GM08714 (cell line): ENCODE results near the gene EEF2K.

Experiments
- H3K4me3 ChIP-seq: fragments of 200-500 bp; sonication (Bioruptor generic); 2 replicates; pipeline ENCODE4 v1.5.1; 2014; ENCODE audit warnings: mild to moderate bottlenecking, low read length, inconsistent platforms
- ZNF274 ChIP-seq: IDR thresholded peaks from 2 replicates; pipeline ENCODE4 v1.6.1; 2012; ENCODE audit warnings: mild to moderate bottlenecking, low read depth, low read length

Gene EEF2K

GRCh38 chr16:22324787-22325597 lies 118.9 kb downstream of the EEF2K start:
- TF ChIP-seq ZNF274 = no peak
- no peak overlapping the region for H3K4me3 ChIP-seq

- no peak for TF ChIP-seq ZNF274
- H3K4me3 ChIP-seq = no peak overlapping the region
Observed at GRCh38 chr16:22325598-22326368, 119.7 kb downstream of the EEF2K start.

- TF ChIP-seq ZNF274 = no peak
- H3K4me3 ChIP-seq = no peak overlapping the region
Observed at GRCh38 chr16:22326369-22326652, 120.2 kb downstream of the EEF2K start.

- TF ChIP-seq ZNF274 = no peak
- no peak overlapping the region for H3K4me3 ChIP-seq
Observed at GRCh38 chr16:22326771-22327445, 120.8 kb downstream of the EEF2K start.

- no peak overlapping the region for H3K4me3 ChIP-seq
- TF ChIP-seq ZNF274 = no peak
Observed at GRCh38 chr16:22327446-22327775, 121.3 kb downstream of the EEF2K start.

GRCh38 chr16:22328081-22328725 lies 122.1 kb downstream of the EEF2K start:
- no peak overlapping the region for H3K4me3 ChIP-seq
- no peak for TF ChIP-seq ZNF274

- H3K4me3 ChIP-seq = no peak overlapping the region
- TF ChIP-seq ZNF274 = no peak
Observed at GRCh38 chr16:22329199-22329695, 123.2 kb downstream of the EEF2K start.

- no peak overlapping the region for H3K4me3 ChIP-seq
- no peak for TF ChIP-seq ZNF274
Observed at GRCh38 chr16:22330326-22330725, 124.2 kb downstream of the EEF2K start.

GRCh38 chr16:22333457-22333994 lies 127.4 kb downstream of the EEF2K start:
- TF ChIP-seq ZNF274 = no peak
- no peak overlapping the region for H3K4me3 ChIP-seq

- no peak overlapping the region for H3K4me3 ChIP-seq
- TF ChIP-seq ZNF274 = no peak
Observed at GRCh38 chr16:22335668-22336246, 129.7 kb downstream of the EEF2K start.

GRCh38 chr16:22336581-22336980 lies 130.5 kb downstream of the EEF2K start:
- no peak for TF ChIP-seq ZNF274
- no peak overlapping the region for H3K4me3 ChIP-seq

- H3K4me3 ChIP-seq = no peak overlapping the region
- TF ChIP-seq ZNF274 = no peak
Observed at GRCh38 chr16:22337045-22337444, 131.0 kb downstream of the EEF2K start.

- H3K4me3 ChIP-seq = no peak overlapping the region
- no peak for TF ChIP-seq ZNF274
Observed at GRCh38 chr16:22337849-22338635, 132.0 kb downstream of the EEF2K start.
